Neural progenitor cell (in vitro differentiated cells): Measurements from ENCODE around the gene PRR23E. TPM values are rescaled to one million over a fixed set of nuclear protein-coding genes. Genes with fewer than 3 reads are reported as not detected.

ENCODE experiments used
- DNase-seq: peaks from one replicate; pipeline ENCODE4 v3.0.0-alpha.2; 2016; ENCODE audit warnings: low spot score
- H2AFZ ChIP-seq: fragments of 200-600 bp; sonication (generic); replicated peaks from 2 replicates; pipeline ENCODE4 v1.6.1; 2016; ENCODE audit warnings: antibody characterized with exemption
- H3F3A ChIP-seq: fragments of 200-600 bp; sonication (generic); 2 replicates; pipeline ENCODE4 v1.6.1; 2016; ENCODE audit warnings: antibody characterized with exemption, low read depth
- H3K27ac ChIP-seq: fragments of 200-600 bp; sonication (generic); 2 replicates; pipeline ENCODE4 v1.5.1; 2016; ENCODE audit warnings: mild to moderate bottlenecking
- H3K27me3 ChIP-seq: fragments of 200-600 bp; sonication (generic); 2 replicates; pipeline ENCODE4 v1.6.1; 2016; ENCODE audit warnings: mild to moderate bottlenecking, moderate library complexity
- H3K36me3 ChIP-seq: fragments of 200-600 bp; sonication (generic); 2 replicates; pipeline ENCODE4 v1.5.1; 2016
- H3K4me1 ChIP-seq: fragments of 200-600 bp; sonication (generic); 2 replicates; pipeline ENCODE4 v1.6.1; 2016; ENCODE audit warnings: mixed run types
- H3K4me2 ChIP-seq: fragments of 200-600 bp; sonication (generic); 2 replicates; pipeline ENCODE4 v1.6.1; 2016
- H3K4me3 ChIP-seq: fragments of 200-600 bp; sonication (generic); 2 replicates; pipeline ENCODE4 v1.5.1; 2016
- H3K79me2 ChIP-seq: fragments of 200-600 bp; sonication (generic); 2 replicates; pipeline ENCODE4 v1.6.1; 2016; ENCODE audit warnings: low read depth
- H3K9ac ChIP-seq: fragments of 200-600 bp; sonication (generic); 2 replicates; pipeline ENCODE4 v1.6.1; 2016
- H3K9me3 ChIP-seq: fragments of 200-600 bp; sonication (generic); 2 replicates; pipeline ENCODE4 v1.5.1; 2016; ENCODE audit warnings: low read depth
- H4K20me1 ChIP-seq: fragments of 200-600 bp; sonication (generic); 2 replicates; pipeline ENCODE4 v1.6.1; 2016; ENCODE audit warnings: low read depth
- H3K27ac Mint-ChIP-seq: 3 replicates; pipeline ENCODE4 v1.8.0; 2021; ENCODE audit warnings: mixed read lengths
- H3K27me3 Mint-ChIP-seq: 2 replicates; pipeline ENCODE4 v1.8.0; 2022; ENCODE audit warnings: low read depth, mild to moderate bottlenecking, inconsistent platforms, moderate library complexity, mixed read lengths; ENCODE audit not compliant: insufficient read depth
- H3K36me3 Mint-ChIP-seq: 3 replicates; pipeline ENCODE4 v1.8.0; 2021; ENCODE audit warnings: mixed read lengths
- H3K4me1 Mint-ChIP-seq: 3 replicates; pipeline ENCODE4 v1.8.0; 2021; ENCODE audit warnings: mixed read lengths
- H3K4me3 Mint-ChIP-seq: 3 replicates; pipeline ENCODE4 v1.8.0; 2021; ENCODE audit warnings: mild to moderate bottlenecking, moderate library complexity, mixed read lengths
- H3K9me3 Mint-ChIP-seq: 3 replicates; pipeline ENCODE4 v1.8.0; 2020; ENCODE audit warnings: mixed read lengths
- CTCF ChIP-seq: fragments of 200-600 bp; sonication (generic); IDR thresholded peaks from 2 replicates; pipeline ENCODE4 v1.5.1; 2017; ENCODE audit warnings: antibody characterized with exemption, mild to moderate bottlenecking
- EZH2 ChIP-seq: fragments of 200-600 bp; sonication (generic); IDR thresholded peaks from 2 replicates; pipeline ENCODE4 v1.6.1; 2017; ENCODE audit warnings: antibody characterized with exemption, mild to moderate bottlenecking, moderate library complexity
- EZH2phosphoT487 ChIP-seq: fragments of 200-600 bp; sonication (generic); IDR thresholded peaks from 2 replicates; pipeline ENCODE4 v1.6.1; 2017; ENCODE audit warnings: antibody characterized with exemption
- total RNA-seq: library from RNA; depleted of rRNA; stranded (reverse); fragments of >200 nt; gene quantifications from 2 replicates; pipeline ENCODE4 v1.2.3, GENCODE V29; 2015; ENCODE audit warnings: low replicate concordance

The PRR23E gene
- total RNA-seq, 1 donor from 2014 or later, result not detected

- DNase-seq, result no peak
- Mint-ChIP-seq H3K9me3 (peaks cover 4% of the 10 kb centered on the region), H3K27ac (no peak overlapping the region), H3K4me1 (peaks cover 12% of the 10 kb centered on the region), H3K36me3 (no peaks in the 10 kb centered on the region), H3K4me3 (no peak overlapping the region), H3K27me3 (peaks cover 1% of the 10 kb centered on the region)
- Histone ChIP-seq H3F3A (no peaks in the 10 kb centered on the region), H3K9me3 (no peaks in the 10 kb centered on the region), H3K27me3 (no peaks in the 10 kb centered on the region), H2AFZ (no peak overlapping the region), H3K27ac (no peak overlapping the region), H3K79me2 (no peaks in the 10 kb centered on the region), H3K4me3 (no peak overlapping the region), H3K36me3 (no peaks in the 10 kb centered on the region), H3K4me2 (no peak overlapping the region), H4K20me1 (no peaks in the 10 kb centered on the region), H3K4me1 (peaks cover 9% of the 10 kb centered on the region), H3K9ac (no peak overlapping the region)
- TF ChIP-seq EZH2, result no peak
- no peak for TF ChIP-seq EZH2phosphoT487
- TF ChIP-seq CTCF, result no peak
Observed at GRCh38 chr3:127206611-127207516, 13.9 kb downstream of the PRR23E start.

DNA sequence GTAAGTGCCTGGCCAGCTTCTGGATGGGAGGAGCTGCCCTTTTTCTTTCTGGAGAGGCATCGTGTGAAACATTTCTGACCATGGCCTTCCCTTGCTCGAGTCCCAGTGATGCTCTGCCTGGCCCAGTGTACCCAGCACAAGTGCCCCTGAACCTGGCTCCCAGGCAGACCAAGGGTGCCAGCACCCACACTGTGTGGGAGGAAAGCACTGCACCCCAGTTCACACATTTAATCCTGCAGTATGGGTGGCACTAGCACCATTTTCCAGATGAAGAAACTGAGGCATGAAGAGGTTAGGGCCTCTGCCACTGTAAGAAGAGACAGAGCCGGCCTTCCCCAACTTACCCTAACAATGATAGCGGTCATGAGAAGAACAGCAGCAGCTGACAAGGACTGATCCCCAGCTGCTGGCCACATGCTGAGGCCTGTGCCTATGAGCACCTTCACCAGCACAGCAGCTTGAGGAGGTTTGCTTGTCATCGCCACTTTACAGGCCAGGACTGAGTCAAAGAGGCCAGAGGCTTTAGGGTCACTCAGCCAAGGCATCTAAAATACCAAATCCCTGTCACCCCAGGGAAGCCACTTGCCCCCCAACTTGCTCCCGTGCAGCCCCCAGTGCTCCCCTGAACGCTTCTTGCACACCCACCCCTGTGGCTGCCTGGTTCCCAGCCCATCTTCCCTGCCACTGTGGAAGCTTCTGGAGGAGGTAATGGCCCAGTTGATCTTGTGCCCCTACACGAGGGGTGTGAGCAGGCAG, 15.0 kb downstream of the PRR23E start:
- H2AFZ ChIP-seq, result no peak overlapping the region
- no peaks in the 10 kb centered on the region for H3K9me3 ChIP-seq
- no peak overlapping the region for H3K4me3 ChIP-seq
- no peak overlapping the region for H3K27ac ChIP-seq
- no peaks in the 10 kb centered on the region for H3K9me3 Mint-ChIP-seq
- H3F3A ChIP-seq, result no peaks in the 10 kb centered on the region
- no peak for TF ChIP-seq EZH2
- TF ChIP-seq EZH2phosphoT487, result no peak
- TF ChIP-seq CTCF, result no peak
- DNase-seq, result no peak
- peaks cover 2% of the 10 kb centered on the region for H3K27me3 Mint-ChIP-seq
- H4K20me1 ChIP-seq, result no peaks in the 10 kb centered on the region
- no peaks in the 10 kb centered on the region for H3K36me3 Mint-ChIP-seq
- H3K4me3 Mint-ChIP-seq, result no peak overlapping the region
- H3K36me3 ChIP-seq, result no peaks in the 10 kb centered on the region
- no peak overlapping the region for H3K9ac ChIP-seq
- peaks cover 9% of the 10 kb centered on the region for H3K4me1 ChIP-seq
- no peaks in the 10 kb centered on the region for H3K27me3 ChIP-seq
- no peak overlapping the region for H3K4me2 ChIP-seq
- no peak overlapping the region for H3K27ac Mint-ChIP-seq
- no peaks in the 10 kb centered on the region for H3K79me2 ChIP-seq
- peaks cover 12% of the 10 kb centered on the region for H3K4me1 Mint-ChIP-seq

DNA sequence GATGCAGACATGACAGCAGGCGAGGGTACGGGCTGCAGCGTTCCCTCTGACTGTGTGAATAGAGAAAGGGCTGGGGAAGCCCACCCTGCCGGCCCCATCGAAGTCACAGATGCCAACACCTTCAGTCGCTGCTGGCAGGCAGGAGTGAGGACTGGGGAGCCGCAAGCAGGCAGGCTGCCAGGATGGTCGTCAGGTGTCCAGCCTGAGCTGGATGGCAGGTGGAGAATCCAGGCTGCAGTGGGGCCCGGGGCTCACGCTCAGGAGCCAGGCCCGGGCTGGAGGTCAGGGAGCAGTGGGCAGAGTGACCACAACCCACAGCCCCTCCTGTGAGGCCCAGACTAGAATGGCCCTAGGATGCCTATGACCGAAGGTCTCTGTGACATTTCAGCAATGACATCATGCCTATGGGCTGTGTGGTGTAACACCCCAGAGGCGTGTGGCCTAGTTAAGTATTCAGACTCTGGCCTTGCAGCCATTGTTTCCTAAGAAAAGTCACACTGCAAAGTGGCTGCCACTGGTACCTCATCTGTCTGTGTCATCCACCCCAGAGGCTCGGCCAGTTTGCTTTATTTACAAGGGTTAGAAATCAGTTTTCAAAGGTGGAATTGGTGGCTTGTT, 15.7 kb downstream of the PRR23E start:
- Histone ChIP-seq H3K4me2 (no peak overlapping the region), H3F3A (no peaks in the 10 kb centered on the region), H3K27me3 (no peaks in the 10 kb centered on the region), H3K4me3 (no peak overlapping the region), H3K36me3 (no peaks in the 10 kb centered on the region), H3K27ac (no peak overlapping the region), H2AFZ (no peak overlapping the region), H3K79me2 (no peaks in the 10 kb centered on the region), H3K9ac (no peak overlapping the region), H4K20me1 (no peaks in the 10 kb centered on the region), H3K9me3 (no peaks in the 10 kb centered on the region), H3K4me1 (peaks cover 9% of the 10 kb centered on the region)
- TF ChIP-seq EZH2phosphoT487 (no peak), CTCF (no peak), EZH2 (no peak)
- H3K4me3 Mint-ChIP-seq, result no peak overlapping the region
- H3K27ac Mint-ChIP-seq, result no peak overlapping the region
- peaks cover 2% of the 10 kb centered on the region for H3K27me3 Mint-ChIP-seq
- DNase-seq, result no peak
- H3K36me3 Mint-ChIP-seq, result no peaks in the 10 kb centered on the region
- H3K4me1 Mint-ChIP-seq, result peaks cover 12% of the 10 kb centered on the region
- no peaks in the 10 kb centered on the region for H3K9me3 Mint-ChIP-seq
